CD4-positive, CD25-positive, alpha-beta regulatory T cell (primary cell): ENCODE data around the gene SLU7. TPM values are rescaled to one million over a fixed set of nuclear protein-coding genes. Genes with fewer than 3 reads are reported as not detected.

Experiments
- ATAC-seq, 2 donors: fragments of 150-1000 bp; cut with Tn5 transposase; one replicate each; pipeline ENCODE4 v1.10.0; 2021; ENCODE audit warnings: low read depth in 2 of 2, moderate number of reproducible peaks in 2 of 2, moderate library complexity in 1 of 2
- DNase-seq, 3 donors: peaks; one replicate each; pipeline versions ENCODE4 v3.0.0 to v3.0.0-alpha.2; 2012 to 2022; ENCODE audit warnings: mixed read lengths in 1 of 3
- H3K27ac ChIP-seq: one replicate; pipeline ENCODE4 v1.7.0; 2013; ENCODE audit warnings: mild to moderate bottlenecking, low read length; ENCODE audit not compliant: insufficient read depth, poor library complexity, severe bottlenecking
- H3K27me3 ChIP-seq: one replicate; pipeline ENCODE4 v1.7.0; 2013; ENCODE audit warnings: low read length; ENCODE audit not compliant: control insufficient read depth, insufficient read depth
- H3K36me3 ChIP-seq: one replicate; pipeline ENCODE4 v1.7.0; 2013; ENCODE audit warnings: mild to moderate bottlenecking, low read length, moderate library complexity; ENCODE audit not compliant: control insufficient read depth, insufficient read depth
- H3K4me1 ChIP-seq: 2 replicates; pipeline ENCODE4 v1.7.0; 2013; ENCODE audit warnings: mild to moderate bottlenecking, low read length; ENCODE audit not compliant: insufficient read depth, control insufficient read depth, poor library complexity, severe bottlenecking
- H3K4me3 ChIP-seq: one replicate; pipeline ENCODE4 v1.7.0; 2013; ENCODE audit warnings: low read depth, mild to moderate bottlenecking, low read length, moderate library complexity
- H3K9me3 ChIP-seq, 2 experiments: 1 replicate in 1 of 2; 2 replicates in 1 of 2; pipeline ENCODE4 v1.7.0; 2013; ENCODE audit warnings: low read length in 2 of 2, mild to moderate bottlenecking in 1 of 2, moderate library complexity in 1 of 2; ENCODE audit not compliant: control insufficient read depth in 2 of 2
- H3K27ac Mint-ChIP-seq, 3 donors: one replicate each; pipeline ENCODE4 v1.8.0; 2020 to 2022; ENCODE audit warnings: mild to moderate bottlenecking in 3 of 3, mixed read lengths in 3 of 3, moderate library complexity in 2 of 3
- H3K27me3 Mint-ChIP-seq: one replicate; pipeline ENCODE4 v1.8.0; 2022; ENCODE audit warnings: mild to moderate bottlenecking, mixed read lengths
- H3K36me3 Mint-ChIP-seq: one replicate; pipeline ENCODE4 v1.8.0; 2020; ENCODE audit warnings: mixed read lengths
- H3K4me1 Mint-ChIP-seq, 4 donors: one replicate each; pipeline ENCODE4 v1.8.0; 2020 to 2022; ENCODE audit warnings: mixed read lengths in 4 of 4, mild to moderate bottlenecking in 1 of 4
- H3K4me3 Mint-ChIP-seq, 4 donors: one replicate each; pipeline ENCODE4 v1.8.0; 2020 to 2022; ENCODE audit warnings: mild to moderate bottlenecking in 4 of 4, mixed read lengths in 4 of 4, moderate library complexity in 3 of 4
- H3K9me3 Mint-ChIP-seq, 7 donors: one replicate each; pipeline ENCODE4 v1.8.0; 2020 to 2022; ENCODE audit warnings: mixed read lengths in 7 of 7, mild to moderate bottlenecking in 3 of 7, moderate library complexity in 2 of 7
- polyA plus RNA-seq, 4 donors: library from polyadenylated mRNA; unstranded; fragments of 300-500 nt; fragmentation: Illumina TruSeq; gene quantifications; one replicate each; pipeline ENCODE4 v1.2.3, GENCODE V29; 2021
- total RNA-seq: library from RNA; stranded (reverse); gene quantifications from one replicate; pipeline ENCODE4 v1.2.3, GENCODE V29; 2022

Gene SLU7
- total and polyA plus RNA-seq, 5 donors from 2014 or later = 69.8 to 115 (median 103) TPM

GRCh38 chr5:160449458-160449857 is 30.6 kb upstream of the SLU7 start:
- Histone ChIP-seq H3K4me1 (peaks cover 18% of the 10 kb centered on the region), H3K9me3 (no peaks in the 10 kb centered on the region), H3K36me3 (no peaks in the 10 kb centered on the region), H3K27ac (no peak overlapping the region), H3K27me3 (no peaks in the 10 kb centered on the region), H3K4me3 (no peak overlapping the region)
- H3K27me3 Mint-ChIP-seq = no peaks in the 10 kb centered on the region
- ATAC-seq (no peak), DNase-seq (no peak)
- H3K9me3 Mint-ChIP-seq = peaks cover 0 to 9% (median 0%) of the 10 kb centered on the region in 7 donors
- H3K4me3 Mint-ChIP-seq = no peak overlapping the region
- H3K36me3 Mint-ChIP-seq = no peaks in the 10 kb centered on the region
- peak overlapping the region in 2 of 3 donors; percentile 23 to 88 for H3K27ac Mint-ChIP-seq
- peaks cover 26 to 59% (median 35%) of the 10 kb centered on the region in 4 donors for H3K4me1 Mint-ChIP-seq

GRCh38 chr5:160448886-160449285 is 30.0 kb upstream of the SLU7 start:
- Histone ChIP-seq H3K36me3 (no peaks in the 10 kb centered on the region), H3K9me3 (no peaks in the 10 kb centered on the region), H3K27me3 (no peaks in the 10 kb centered on the region), H3K4me3 (no peak overlapping the region), H3K27ac (no peak overlapping the region), H3K4me1 (peaks cover 18% of the 10 kb centered on the region)
- Mint-ChIP-seq H3K27me3 (no peaks in the 10 kb centered on the region), H3K4me3 (no peak overlapping the region), H3K27ac (peak overlapping the region in 1 of 3 donors; percentile 17), H3K9me3 (peaks cover 0 to 9% (median 0%) of the 10 kb centered on the region in 7 donors), H3K4me1 (peaks cover 26 to 60% (median 37%) of the 10 kb centered on the region in 4 donors), H3K36me3 (no peaks in the 10 kb centered on the region)
- no peak for ATAC-seq
- no peak for DNase-seq

- H3K9me3 Mint-ChIP-seq = peaks cover 0 to 9% (median 0%) of the 10 kb centered on the region in 7 donors
- H3K4me3 Mint-ChIP-seq = no peak overlapping the region
- Histone ChIP-seq H3K36me3 (no peaks in the 10 kb centered on the region), H3K4me1 (peaks cover 37% of the 10 kb centered on the region), H3K9me3 (no peaks in the 10 kb centered on the region), H3K27me3 (no peaks in the 10 kb centered on the region), H3K4me3 (no peak overlapping the region), H3K27ac (no peak overlapping the region)
- no peaks in the 10 kb centered on the region for H3K36me3 Mint-ChIP-seq
- no peak for DNase-seq
- ATAC-seq = no peak
- H3K27ac Mint-ChIP-seq = peak overlapping the region in 2 of 3 donors; percentile 50 to 67
- no peaks in the 10 kb centered on the region for H3K27me3 Mint-ChIP-seq
- H3K4me1 Mint-ChIP-seq = peaks cover 20 to 63% (median 46%) of the 10 kb centered on the region in 4 donors
Measured at GRCh38 chr5:160445751-160446150, 26.9 kb upstream of the SLU7 start.

GRCh38 chr5:160445132-160445531 is 26.3 kb upstream of the SLU7 start:
- Histone ChIP-seq H3K4me1 (peaks cover 36% of the 10 kb centered on the region), H3K36me3 (no peaks in the 10 kb centered on the region), H3K27me3 (no peaks in the 10 kb centered on the region), H3K27ac (no peak overlapping the region), H3K4me3 (no peak overlapping the region), H3K9me3 (no peaks in the 10 kb centered on the region)
- ATAC-seq (no peak), DNase-seq (no peak)
- Mint-ChIP-seq H3K4me3 (no peak overlapping the region), H3K4me1 (peaks cover 14 to 63% (median 42%) of the 10 kb centered on the region in 4 donors), H3K27ac (peak overlapping the region in 1 of 3 donors; percentile 67), H3K36me3 (no peaks in the 10 kb centered on the region), H3K27me3 (no peaks in the 10 kb centered on the region), H3K9me3 (peaks cover 0 to 9% (median 0%) of the 10 kb centered on the region in 7 donors)

GRCh38 chr5:160444407-160444806 is 25.5 kb upstream of the SLU7 start:
- H3K36me3 ChIP-seq = no peaks in the 10 kb centered on the region
- no peak overlapping the region for H3K27ac ChIP-seq
- Mint-ChIP-seq H3K9me3 (peaks cover 0 to 9% (median 0%) of the 10 kb centered on the region in 7 donors), H3K4me1 (peaks cover 10 to 59% (median 39%) of the 10 kb centered on the region in 4 donors), H3K4me3 (no peak overlapping the region), H3K27me3 (no peaks in the 10 kb centered on the region), H3K36me3 (no peaks in the 10 kb centered on the region), H3K27ac (peak overlapping the region in 2 of 3 donors; percentile 21 to 90)
- no peaks in the 10 kb centered on the region for H3K9me3 ChIP-seq
- no peak for ATAC-seq
- H3K4me1 ChIP-seq = peaks cover 31% of the 10 kb centered on the region
- no peak overlapping the region for H3K4me3 ChIP-seq
- DNase-seq = no peak
- no peaks in the 10 kb centered on the region for H3K27me3 ChIP-seq

GRCh38 chr5:160442824-160443431 is 24.0 kb upstream of the SLU7 start:
- Histone ChIP-seq H3K27ac (peak overlapping the region; percentile 37), H3K27me3 (no peaks in the 10 kb centered on the region), H3K9me3 (no peaks in the 10 kb centered on the region), H3K36me3 (no peaks in the 10 kb centered on the region), H3K4me3 (peak overlapping the region; percentile 49), H3K4me1 (peaks cover 31% of the 10 kb centered on the region)
- Mint-ChIP-seq H3K9me3 (peaks cover 0 to 9% (median 0%) of the 10 kb centered on the region in 7 donors), H3K4me1 (peaks cover 10 to 68% (median 42%) of the 10 kb centered on the region in 4 donors), H3K36me3 (no peaks in the 10 kb centered on the region), H3K27ac (peak overlapping the region; percentile 66 to 90 (median 87)), H3K27me3 (no peaks in the 10 kb centered on the region), H3K4me3 (peak overlapping the region in 3 of 4 donors; percentile 22 to 56 (median 31))
- DNase-seq (peak in 1 of 3 donors; percentile 63), ATAC-seq (peak in 1 of 2 donors; percentile 25)

GRCh38 chr5:160441311-160441781 is 22.5 kb upstream of the SLU7 start:
- H3K4me3 Mint-ChIP-seq = peak overlapping the region in 1 of 4 donors; percentile 22
- H3K27ac ChIP-seq = peak overlapping the region; percentile 30
- peaks cover 10 to 64% (median 40%) of the 10 kb centered on the region in 4 donors for H3K4me1 Mint-ChIP-seq

More at GRCh38 chr5:160441311-160441781, 22.5 kb upstream of the SLU7 start:
- Mint-ChIP-seq H3K27ac (peak overlapping the region; percentile 66 to 80 (median 68)), H3K36me3 (no peaks in the 10 kb centered on the region), H3K27me3 (peaks cover 4% of the 10 kb centered on the region), H3K9me3 (peaks cover 0 to 9% (median 0%) of the 10 kb centered on the region in 7 donors)
- no peaks in the 10 kb centered on the region for H3K27me3 ChIP-seq
- ATAC-seq (no peak), DNase-seq (no peak)
- peaks cover 31% of the 10 kb centered on the region for H3K4me1 ChIP-seq
- peak overlapping the region; percentile 21 for H3K4me3 ChIP-seq
- H3K36me3 ChIP-seq = no peaks in the 10 kb centered on the region
- H3K9me3 ChIP-seq = no peaks in the 10 kb centered on the region
